ENCODE data around the gene RAB4A. TPM values are rescaled to one million over a fixed set of nuclear protein-coding genes. Genes with fewer than 3 reads are reported as not detected.

RAB4A gene
- total and polyA plus RNA-seq, 2 of the 13 experiments (the other 11 are each of a cell fraction or from before 2014, with no cell fraction given): 56.0 to 80.1 TPM

GRCh38 chr1:229228522-229228921 lies 42.4 kb upstream of the RAB4A start:
- WGBS (ENCODE audit: low lambda C conversion rate): 26% methylated on average over 2 of the region's 2 CpGs
- Histone ChIP-seq H3K4me1 (ENCODE audit: insufficient read depth, low read length) (peaks cover 82% of the 10 kb centered on the region), H2AFZ (ENCODE audit: low read length) (no peak overlapping the region), H4K20me1 (ENCODE audit: insufficient read depth, low read length) (no peaks in the 10 kb centered on the region), H3K4me3 (replicated peaks in 1 of 3; ENCODE audit: insufficient read depth in 1 of 3, low read depth in 2 of 3, low read length in 3 of 3) (no peak overlapping the region), H3K27ac (ENCODE audit: extremely low read length, insufficient read depth, low read length) (no peak overlapping the region), H3K79me2 (ENCODE audit: insufficient read depth, low read length) (no peaks in the 10 kb centered on the region), H3K27me3 (ENCODE audit: control insufficient read depth in 1 of 2, insufficient read depth in 2 of 2, low read length in 2 of 2) (no peaks in the 10 kb centered on the region), H3K9ac (ENCODE audit: insufficient read depth, low read depth, low read length) (no peak overlapping the region), H3K36me3 (replicated peaks in 1 of 2; ENCODE audit: control insufficient read depth in 1 of 2, insufficient read depth in 2 of 2, low read length in 2 of 2) (no peaks in the 10 kb centered on the region), H3K4me2 (ENCODE audit: low read depth, low read length) (no peak overlapping the region), H3K9me3 (ENCODE audit: low read length) (no peaks in the 10 kb centered on the region)
- CTCF ChIA-PET (ENCODE audit: low intra/inter-chr PET ratio, low total read pairs): no interaction called here
- ATAC-seq (no peak), DNase-seq (ENCODE audit: low spot score) (no peak), FAIRE-seq (no peak)
- no TSS peak for BruUV-seq (replicated peaks)
- POLR2A ChIA-PET: interaction anchor here (1.0 to 2.5 kb wide), 2 partner anchors 7 to 264 kb away, joined by 3 to 9 read pairs; no protein-coding TSS in a partner anchor
- intact Hi-C loops (cut with micrococcal nuclease; ENCODE audit: unreplicated experiment): loop anchor here (10.0 kb wide), 4 partner anchors 124 to 364 kb away; no protein-coding TSS in a partner anchor
- in situ Hi-C loops (cut with HindIII; ENCODE audit: extremely low pct_ligation_motif_present, low pct_unique_long_range_greater_than_20kb): loop anchor here (10.0 kb wide), 1 partner anchor 494 kb away; the partner anchor contains the start of gene RHOU
- TF ChIP-seq FOXJ3 (CRISPR knock-in tag; IDR thresholded peaks at IDR 0.05; ENCODE audit: borderline replicate concordance) (no peak), ZNF709 (CRISPR knock-in tag; IDR thresholded peaks at IDR 0.05) (no peak), BRCA1 (CRISPR knock-in tag; IDR thresholded peaks at IDR 0.05) (no peak), ZNF138 (CRISPR knock-in tag; IDR thresholded peaks at IDR 0.05; ENCODE audit: low read depth) (no peak), TGIF2 (CRISPR knock-in tag; IDR thresholded peaks at IDR 0.05) (no peak), RNF219 (CRISPR knock-in tag; IDR thresholded peaks at IDR 0.05) (no peak), CEBPZ (IDR thresholded peaks at IDR 0.05; ENCODE audit: low read length) (no peak), ZNF772 (CRISPR knock-in tag; IDR thresholded peaks at IDR 0.05) (no peak), SP1 (IDR thresholded peaks at IDR 0.05) (no peak), SP1 (CRISPR knock-in tag; IDR thresholded peaks at IDR 0.05) (no peak), ZNF792 (CRISPR knock-in tag; IDR thresholded peaks at IDR 0.05) (no peak), ZNF780A (CRISPR knock-in tag; IDR thresholded peaks at IDR 0.05) (no peak), ZBTB10 (CRISPR knock-in tag; IDR thresholded peaks at IDR 0.05; ENCODE audit: borderline replicate concordance) (no peak), PPARG (CRISPR knock-in tag; conservative IDR thresholded peaks at IDR 0.05) (no peak), AGO1 (IDR thresholded peaks at IDR 0.05; ENCODE audit: low read depth, low read length, poor library complexity, severe bottlenecking) (no peak), ZNF7 (CRISPR knock-in tag; IDR thresholded peaks at IDR 0.05) (no peak), GATA4 (IDR thresholded peaks at IDR 0.05; ENCODE audit: borderline replicate concordance, low read depth) (no peak), CREB3 (CRISPR knock-in tag; IDR thresholded peaks at IDR 0.05) (no peak)

Measured in HepG2 (cell line).